ENCODE results near the gene MRPL52.
"Not testable (repeated sequence)": the region's sequence is repeated elsewhere in the genome, so short reads cannot be mapped to it uniquely, and the experiment has no call there.

The MRPL52 gene

GRCh38 chr14:22839159-22839779 lies 9.6 kb downstream of the MRPL52 start:
- DNase-seq (ENCODE audit: low spot score), result no peak

- no peak for DNase-seq (ENCODE audit: low spot score)
These were observed 11.6 kb downstream of the MRPL52 start for GRCh38 chr14:22841311-22841710.

- no peak for DNase-seq (ENCODE audit: low spot score)
These were observed 12.1 kb downstream of the MRPL52 start for GRCh38 chr14:22841769-22842168.

- no peak for DNase-seq (ENCODE audit: low spot score)
These were observed 12.8 kb downstream of the MRPL52 start for GRCh38 chr14:22842211-22843122.

- DNase-seq (ENCODE audit: low spot score), result no peak
These were observed 13.6 kb downstream of the MRPL52 start for GRCh38 chr14:22843123-22843925.

GRCh38 chr14:22844221-22845102 lies 14.8 kb downstream of the MRPL52 start:
- DNase-seq (ENCODE audit: low spot score), result no peak

- no peak for DNase-seq (ENCODE audit: low spot score)
These were observed 15.4 kb downstream of the MRPL52 start for GRCh38 chr14:22845103-22845394.

GRCh38 chr14:22845821-22846625 lies 16.3 kb downstream of the MRPL52 start:
- DNase-seq (ENCODE audit: low spot score), result no peak

- DNase-seq (ENCODE audit: low spot score), result no peak
These were observed 17.2 kb downstream of the MRPL52 start for GRCh38 chr14:22846811-22847307.

GRCh38 chr14:22847661-22848341 lies 18.1 kb downstream of the MRPL52 start:
- DNase-seq (ENCODE audit: low spot score), result peak; percentile 45

GRCh38 chr14:22848351-22849164 lies 18.9 kb downstream of the MRPL52 start:
- peak; percentile 65 for DNase-seq (ENCODE audit: low spot score)

- no peak for DNase-seq (ENCODE audit: low spot score)
These were observed 19.6 kb downstream of the MRPL52 start for GRCh38 chr14:22849212-22849819.

- peak; percentile 90 for DNase-seq (ENCODE audit: low spot score)
These were observed 21.5 kb downstream of the MRPL52 start for GRCh38 chr14:22850944-22851764.

GRCh38 chr14:22852178-22852577 lies 22.5 kb downstream of the MRPL52 start:
- not testable (repeated sequence) for DNase-seq (ENCODE audit: low spot score)

- DNase-seq (ENCODE audit: low spot score), result no peak
These were observed 22.9 kb downstream of the MRPL52 start for GRCh38 chr14:22852599-22852939.

- DNase-seq (ENCODE audit: low spot score), result peak; percentile 78
These were observed 23.5 kb downstream of the MRPL52 start for GRCh38 chr14:22852940-22853767.

GRCh38 chr14:22854296-22854695 lies 24.6 kb downstream of the MRPL52 start:
- not testable (repeated sequence) for DNase-seq (ENCODE audit: low spot score)
